ENCODE measurements around the gene EFCAB6. TPM values are rescaled to one million over a fixed set of nuclear protein-coding genes. Genes with fewer than 3 reads are reported as not detected.
A peak's percentile ranks its signal among the peaks of the same experiment; 100 is the strongest.

Gene EFCAB6
- total RNA-seq, 1 donor from 2014 or later: 1.5 TPM

- H3K36me3 Mint-ChIP-seq (ENCODE audit: low read depth): peaks cover 6% of the 10 kb centered on the region
- no peak overlapping the region for H3K4me3 Mint-ChIP-seq
- no peak for DNase-seq (ENCODE audit: low read depth, low spot score)
- H3K27me3 Mint-ChIP-seq (ENCODE audit: low read depth): no peaks in the 10 kb centered on the region
- no peaks in the 10 kb centered on the region for H3K4me1 Mint-ChIP-seq
- peaks cover 4% of the 10 kb centered on the region for H3K9me3 Mint-ChIP-seq
- no peak overlapping the region for H3K27ac Mint-ChIP-seq (ENCODE audit: unreplicated experiment)
- TF ChIP-seq CTCF (conservative IDR thresholded peaks at IDR 0.05): no peak
These were observed 42.7 kb upstream of the EFCAB6 start for GRCh38 chr22:43854786-43855271.

GRCh38 chr22:43854121-43854785, 42.1 kb upstream of the EFCAB6 start:
- no peak overlapping the region for H3K27ac Mint-ChIP-seq (ENCODE audit: unreplicated experiment)
- no peaks in the 10 kb centered on the region for H3K4me1 Mint-ChIP-seq
- H3K27me3 Mint-ChIP-seq (ENCODE audit: low read depth): no peaks in the 10 kb centered on the region

GRCh38 chr22:43853328-43853931, 41.3 kb upstream of the EFCAB6 start:
- no peak for DNase-seq (ENCODE audit: low read depth, low spot score)
- no peaks in the 10 kb centered on the region for H3K27me3 Mint-ChIP-seq (ENCODE audit: low read depth)
- no peak for TF ChIP-seq CTCF (conservative IDR thresholded peaks at IDR 0.05)
- no peak overlapping the region for H3K27ac Mint-ChIP-seq (ENCODE audit: unreplicated experiment)
- no peaks in the 10 kb centered on the region for H3K4me1 Mint-ChIP-seq
- peaks cover 4% of the 10 kb centered on the region for H3K9me3 Mint-ChIP-seq
- no peak overlapping the region for H3K4me3 Mint-ChIP-seq
- peaks cover 3% of the 10 kb centered on the region for H3K36me3 Mint-ChIP-seq (ENCODE audit: low read depth)

More at GRCh38 chr22:43854121-43854785, 42.1 kb upstream of the EFCAB6 start:
- no peak for TF ChIP-seq CTCF (conservative IDR thresholded peaks at IDR 0.05)
- H3K4me3 Mint-ChIP-seq: no peak overlapping the region
- peaks cover 6% of the 10 kb centered on the region for H3K36me3 Mint-ChIP-seq (ENCODE audit: low read depth)
- H3K9me3 Mint-ChIP-seq: peaks cover 4% of the 10 kb centered on the region
- no peak for DNase-seq (ENCODE audit: low read depth, low spot score)

GRCh38 chr22:43852573-43853327, 40.6 kb upstream of the EFCAB6 start:
- peak overlapping the region; percentile 85 for H3K27ac Mint-ChIP-seq (ENCODE audit: unreplicated experiment)
- DNase-seq (ENCODE audit: low read depth, low spot score): no peak
- no peak overlapping the region for H3K4me3 Mint-ChIP-seq
- peaks cover 4% of the 10 kb centered on the region for H3K9me3 Mint-ChIP-seq
- TF ChIP-seq CTCF (conservative IDR thresholded peaks at IDR 0.05): no peak
- H3K4me1 Mint-ChIP-seq: no peaks in the 10 kb centered on the region
- H3K36me3 Mint-ChIP-seq (ENCODE audit: low read depth): peaks cover 3% of the 10 kb centered on the region
- H3K27me3 Mint-ChIP-seq (ENCODE audit: low read depth): no peaks in the 10 kb centered on the region

GRCh38 chr22:43851979-43852307, 39.8 kb upstream of the EFCAB6 start:
- Mint-ChIP-seq H3K4me1 (no peaks in the 10 kb centered on the region), H3K9me3 (peaks cover 2% of the 10 kb centered on the region), H3K27me3 (ENCODE audit: low read depth) (no peaks in the 10 kb centered on the region), H3K27ac (ENCODE audit: unreplicated experiment) (no peak overlapping the region), H3K4me3 (no peak overlapping the region), H3K36me3 (ENCODE audit: low read depth) (peaks cover 3% of the 10 kb centered on the region)
- no peak for DNase-seq (ENCODE audit: low read depth, low spot score)
- TF ChIP-seq CTCF (conservative IDR thresholded peaks at IDR 0.05): no peak
